NCI-H748 (cell line): ENCODE measurements around the gene PDCD5.

Experiments used
- DNase-seq: peaks from one replicate; lab custom pipeline; 2025; ENCODE audit not compliant: unreplicated experiment; lab: John Stamatoyannopoulos, UW

The PDCD5 gene

DNA sequence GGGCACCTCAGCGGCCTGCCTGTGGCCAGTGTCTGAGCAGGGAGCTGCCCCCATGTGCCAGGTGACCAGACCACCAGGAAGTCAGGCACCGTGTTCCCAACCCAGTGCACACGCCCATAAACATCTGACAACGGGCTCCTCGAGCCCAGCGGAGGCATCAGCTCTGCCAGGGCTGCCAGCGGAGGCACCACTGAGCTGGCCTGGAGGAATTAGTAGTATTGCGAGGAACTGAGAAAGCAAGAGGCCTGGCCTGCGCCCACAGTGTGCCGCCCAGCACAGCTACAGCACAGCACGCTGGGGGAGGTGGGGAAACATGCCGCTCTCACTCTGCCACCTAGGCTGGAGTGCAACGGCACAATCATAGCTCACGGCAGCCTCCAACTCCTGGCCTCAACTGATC lies 49.3 kb downstream of the PDCD5 start:
- DNase-seq: no peak

DNA sequence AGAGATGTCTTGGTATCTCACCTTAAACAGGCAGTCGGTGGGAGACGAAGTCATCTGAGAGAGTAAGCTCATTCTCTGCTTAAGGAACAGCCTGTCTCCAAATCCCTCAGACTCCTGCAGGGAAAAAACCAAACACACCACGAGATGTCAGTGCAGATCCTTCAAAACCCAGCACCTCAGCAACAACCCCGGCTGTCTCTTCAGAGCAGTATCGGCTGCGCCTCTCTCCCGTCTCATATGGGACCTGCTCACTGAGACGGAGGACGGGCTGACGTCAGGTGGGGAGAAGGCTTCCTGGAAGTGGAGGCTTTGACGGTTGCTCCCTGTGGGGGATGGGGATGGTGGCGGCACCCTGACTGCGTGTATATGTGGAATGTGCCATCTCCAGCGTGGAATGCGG lies 50.4 kb downstream of the PDCD5 start:
- DNase-seq: no peak
